GM23248 (cell line): Measurements from ENCODE around the gene RGS4. TPM values are rescaled to one million over a fixed set of nuclear protein-coding genes. Genes with fewer than 3 reads are reported as not detected.

Experiments
- DNase-seq: peaks from one replicate; pipeline ENCODE4 v3.0.0-alpha.2; 2015
- H2AFZ ChIP-seq: fragments of 200-600 bp; sonication (generic); 2 replicates; pipeline ENCODE4 v1.6.1; 2016; ENCODE audit warnings: antibody characterized with exemption
- H3F3A ChIP-seq: fragments of 200-600 bp; sonication (generic); 2 replicates; pipeline ENCODE4 v1.6.1; 2016; ENCODE audit warnings: mild to moderate bottlenecking, antibody characterized with exemption, mixed run types; ENCODE audit not compliant: insufficient read depth
- H3K27ac ChIP-seq: fragments of 200-600 bp; sonication (generic); 2 replicates; pipeline ENCODE4 v1.5.1; 2016; ENCODE audit warnings: mild to moderate bottlenecking
- H3K27me3 ChIP-seq: fragments of 200-600 bp; sonication (generic); replicated peaks from 2 replicates; pipeline ENCODE4 v1.6.1; 2016; ENCODE audit warnings: mild to moderate bottlenecking; ENCODE audit not compliant: insufficient read depth
- H3K36me3 ChIP-seq: fragments of 200-600 bp; sonication (generic); 2 replicates; pipeline ENCODE4 v1.6.1; 2016; ENCODE audit warnings: low read depth, mild to moderate bottlenecking
- H3K4me1 ChIP-seq: fragments of 200-600 bp; sonication (generic); 2 replicates; pipeline ENCODE4 v1.6.1; 2016; ENCODE audit warnings: mild to moderate bottlenecking; ENCODE audit not compliant: insufficient read depth
- H3K4me2 ChIP-seq: fragments of 200-600 bp; sonication (generic); one replicate; pipeline ENCODE4 v1.6.1; 2016; ENCODE audit warnings: mild to moderate bottlenecking; ENCODE audit not compliant: unreplicated experiment
- H3K4me3 ChIP-seq: fragments of 200-600 bp; sonication (generic); 2 replicates; pipeline ENCODE4 v1.5.1; 2016; ENCODE audit warnings: mild to moderate bottlenecking
- H3K79me2 ChIP-seq: fragments of 200-600 bp; sonication (generic); 2 replicates; pipeline ENCODE4 v1.6.1; 2016; ENCODE audit warnings: mild to moderate bottlenecking; ENCODE audit not compliant: insufficient read depth
- H3K9ac ChIP-seq: fragments of 200-600 bp; sonication (generic); 2 replicates; pipeline ENCODE4 v1.6.1; 2016; ENCODE audit warnings: mild to moderate bottlenecking
- H3K9me2 ChIP-seq: fragments of 200-600 bp; sonication (generic); 2 replicates; pipeline ENCODE4 v1.6.1; 2016; ENCODE audit warnings: mixed run types, mild to moderate bottlenecking, moderate library complexity; ENCODE audit not compliant: insufficient read depth
- H3K9me3 ChIP-seq: fragments of 200-600 bp; sonication (generic); one replicate; pipeline ENCODE4 v1.6.1; 2017; ENCODE audit warnings: low read depth
- H4K20me1 ChIP-seq: fragments of 200-600 bp; sonication (generic); 2 replicates; pipeline ENCODE4 v1.6.0; 2016; ENCODE audit not compliant: insufficient read depth
- EZH2 ChIP-seq: fragments of 200-600 bp; sonication (generic); IDR thresholded peaks from 2 replicates; pipeline ENCODE4 v1.6.1; 2018; ENCODE audit warnings: antibody characterized with exemption, mild to moderate bottlenecking; ENCODE audit not compliant: insufficient read depth, poor library complexity, severe bottlenecking
- EZH2phosphoT487 ChIP-seq: fragments of 200-600 bp; sonication (generic); IDR thresholded peaks from 2 replicates; pipeline ENCODE4 v1.6.1; 2018; ENCODE audit warnings: antibody characterized with exemption, moderate library complexity, mild to moderate bottlenecking, low read depth; ENCODE audit not compliant: insufficient read depth
- WGBS, 2 experiments: methylation state at CpG; one replicate each; pipeline ENCODE4 v1.1.6; 2015 to 2017; ENCODE audit warnings: low lambda C conversion rate in 2 of 2, low coverage in 1 of 2; ENCODE audit errors: missing lambda C conversion rate in 2 of 2; 5-methylcytosine and 5-hydroxymethylcytosine counted together
- in situ Hi-C: fragments of 300-500 bp; cut with MboI; formaldehyde crosslinking; loops from 2 replicates; pipeline ENCODE4 v1.15.0; 2020
- polyA plus RNA-seq: library from polyadenylated mRNA; unstranded; fragments of >200 nt; fragmentation: Nextera tagmentation; extraction: Ambion mirVana; gene quantifications from 2 replicates; pipeline ENCODE4 v1.2.1, GENCODE V29; 2016
- total RNA-seq: library from RNA; depleted of rRNA; stranded (reverse); fragments of >200 nt; shearing (Covaris generic); gene quantifications from 2 replicates; pipeline ENCODE4 v1.2.3, GENCODE V29; 2014

RGS4 gene
- total and polyA plus RNA-seq, 2 experiments from 2014 or later: 11.2 to 27.9 TPM

GRCh38 chr1:163035446-163036249, 33.5 kb upstream of the RGS4 start:
- in situ Hi-C loops: no loop called here
- Histone ChIP-seq H3K4me3 (peak overlapping the region; percentile 32; the same call in 1 of the 2 replicates), H3K9ac (peak overlapping the region; percentile 61), H3K36me3 (no peaks in the 10 kb centered on the region), H4K20me1 (no peaks in the 10 kb centered on the region), H3K27me3 (no peaks in the 10 kb centered on the region), H3K4me2 (peak overlapping the region; percentile 49), H3K27ac (peak overlapping the region; percentile 86), H2AFZ (no peak overlapping the region), H3K9me3 (no peaks in the 10 kb centered on the region), H3F3A (peaks cover 47% of the 10 kb centered on the region), H3K4me1 (peaks cover 40% of the 10 kb centered on the region), H3K9me2 (no peaks in the 10 kb centered on the region), H3K79me2 (no peaks in the 10 kb centered on the region)
- DNase-seq: peak; percentile 96
- no peak for TF ChIP-seq EZH2phosphoT487
- TF ChIP-seq EZH2: no peak
- WGBS, 2 experiments: 1% methylated on average over 3 of the region's 3 CpGs

GRCh38 chr1:163036671-163037070, 32.5 kb upstream of the RGS4 start:
- Histone ChIP-seq H2AFZ (peak overlapping the region; percentile 17; the same call in 1 of the 2 replicates), H3K36me3 (no peaks in the 10 kb centered on the region), H3K27me3 (no peaks in the 10 kb centered on the region), H3K79me2 (no peaks in the 10 kb centered on the region), H4K20me1 (no peaks in the 10 kb centered on the region), H3K9me3 (no peaks in the 10 kb centered on the region), H3K4me3 (no peak overlapping the region), H3K9me2 (no peaks in the 10 kb centered on the region), H3K4me2 (peak overlapping the region; percentile 49), H3F3A (peaks cover 47% of the 10 kb centered on the region), H3K9ac (peak overlapping the region; percentile 61), H3K4me1 (peaks cover 40% of the 10 kb centered on the region), H3K27ac (peak overlapping the region; percentile 86)
- in situ Hi-C loops: no loop called here
- TF ChIP-seq EZH2 (no peak), EZH2phosphoT487 (no peak)
- peak; percentile 30 for DNase-seq
- WGBS, 2 experiments: 0% methylated on average over 1 of the region's 1 CpG

GRCh38 chr1:163038928-163039706, 30.0 kb upstream of the RGS4 start:
- no peak for TF ChIP-seq EZH2
- no peak for TF ChIP-seq EZH2phosphoT487
- no peak overlapping the region for H3K4me3 ChIP-seq
- peak; percentile 14 for DNase-seq
- H2AFZ ChIP-seq: no peak overlapping the region
- no peak overlapping the region for H3K9ac ChIP-seq
- WGBS, 2 experiments: 92 to 96% methylated on average over 2 of the region's 2 CpGs
- H3F3A ChIP-seq: peaks cover 46% of the 10 kb centered on the region
- peak overlapping the region; percentile 27 for H3K4me2 ChIP-seq
- no peaks in the 10 kb centered on the region for H3K9me2 ChIP-seq
- H3K4me1 ChIP-seq: peaks cover 40% of the 10 kb centered on the region
- in situ Hi-C loops: no loop called here
- no peaks in the 10 kb centered on the region for H3K9me3 ChIP-seq
- no peaks in the 10 kb centered on the region for H3K79me2 ChIP-seq
- H3K36me3 ChIP-seq: no peaks in the 10 kb centered on the region
- peak overlapping the region; percentile 28 for H3K27ac ChIP-seq
- H4K20me1 ChIP-seq: no peaks in the 10 kb centered on the region
- H3K27me3 ChIP-seq: no peaks in the 10 kb centered on the region

GRCh38 chr1:163039707-163040093, 29.5 kb upstream of the RGS4 start:
- peaks cover 42% of the 10 kb centered on the region for H3F3A ChIP-seq
- in situ Hi-C loops: no loop called here
- H3K4me3 ChIP-seq: no peak overlapping the region
- H2AFZ ChIP-seq: no peak overlapping the region
- WGBS, 2 experiments: 94 to 99% methylated on average over 2 of the region's 2 CpGs
- peaks cover 40% of the 10 kb centered on the region for H3K4me1 ChIP-seq
- DNase-seq: no peak
- no peaks in the 10 kb centered on the region for H3K79me2 ChIP-seq
- no peaks in the 10 kb centered on the region for H3K27me3 ChIP-seq
- TF ChIP-seq EZH2phosphoT487 (no peak), EZH2 (no peak)
- no peak overlapping the region for H3K27ac ChIP-seq
- no peaks in the 10 kb centered on the region for H4K20me1 ChIP-seq
- no peaks in the 10 kb centered on the region for H3K9me3 ChIP-seq
- H3K9me2 ChIP-seq: no peaks in the 10 kb centered on the region
- no peaks in the 10 kb centered on the region for H3K36me3 ChIP-seq
- H3K4me2 ChIP-seq: no peak overlapping the region
- no peak overlapping the region for H3K9ac ChIP-seq
